HG03139 (cell line): ENCODE measurements around the gene DNAH7.
"Not testable (repeated sequence)": the region's sequence is repeated elsewhere in the genome, so short reads cannot be mapped to it uniquely, and the experiment has no call there.

ENCODE experiments used
- ATAC-seq: cut with Tn5 transposase; IDR thresholded peaks from one replicate; pipeline ENCODE4 v1.9.1; 2021; ENCODE audit not compliant: unreplicated experiment

Gene DNAH7

GRCh38 chr2:195984923-195985726 is 83.5 kb downstream of the DNAH7 start:
- no peak for ATAC-seq

GRCh38 chr2:195967336-195967735 is 101.3 kb downstream of the DNAH7 start:
- no peak for ATAC-seq

- ATAC-seq: peak; percentile 94
Observed at GRCh38 chr2:195961873-195962272, 106.8 kb downstream of the DNAH7 start.

- ATAC-seq: no peak
Observed at GRCh38 chr2:195959341-195959740, 109.3 kb downstream of the DNAH7 start.

- no peak for ATAC-seq
Observed at GRCh38 chr2:195956725-195957124, 111.9 kb downstream of the DNAH7 start.

GRCh38 chr2:195945056-195945455 is 123.6 kb downstream of the DNAH7 start:
- no peak for ATAC-seq

GRCh38 chr2:195937176-195937575 is 131.5 kb downstream of the DNAH7 start:
- no peak for ATAC-seq

- no peak for ATAC-seq
Observed at GRCh38 chr2:195934484-195934883, 134.2 kb downstream of the DNAH7 start.

- ATAC-seq: no peak
Observed at GRCh38 chr2:195929531-195929930, 139.1 kb downstream of the DNAH7 start.

- ATAC-seq: no peak
Observed at GRCh38 chr2:195925120-195925519, 143.5 kb downstream of the DNAH7 start.

GRCh38 chr2:195923889-195924288 is 144.7 kb downstream of the DNAH7 start:
- ATAC-seq: no peak

- not testable (repeated sequence) for ATAC-seq
Observed at GRCh38 chr2:195917021-195917600, 151.5 kb downstream of the DNAH7 start.

- no peak for ATAC-seq
Observed at GRCh38 chr2:195912079-195912478, 156.6 kb downstream of the DNAH7 start.

GRCh38 chr2:195910570-195910969 is 158.1 kb downstream of the DNAH7 start:
- no peak for ATAC-seq

- ATAC-seq: no peak
Observed at GRCh38 chr2:195909926-195910325, 158.7 kb downstream of the DNAH7 start.

GRCh38 chr2:195907474-195907873 is 161.2 kb downstream of the DNAH7 start:
- no peak for ATAC-seq

GRCh38 chr2:195903956-195904355 is 164.7 kb downstream of the DNAH7 start:
- ATAC-seq: no peak

- ATAC-seq: no peak
Observed at GRCh38 chr2:195902857-195903256, 165.8 kb downstream of the DNAH7 start.

- ATAC-seq: no peak
Observed at GRCh38 chr2:195899226-195899625, 169.4 kb downstream of the DNAH7 start.

- ATAC-seq: no peak
Observed at GRCh38 chr2:195898505-195899191, 170.0 kb downstream of the DNAH7 start.

GRCh38 chr2:195891081-195891480 is 177.6 kb downstream of the DNAH7 start:
- no peak for ATAC-seq

GRCh38 chr2:195879153-195879552 is 189.5 kb downstream of the DNAH7 start:
- no peak for ATAC-seq
